Liver (tissue), 3 donors: ENCODE data around the gene FGF12.

Experiments
- EGR1 ChIP-seq, 2 donors: IDR thresholded peaks; 2 replicates each; pipeline ENCODE4 v1.6.1; 2016 to 2018; ENCODE audit warnings: antibody characterized with exemption in 2 of 2, low read depth in 2 of 2
- FOXA1 ChIP-seq: IDR thresholded peaks from 2 replicates; pipeline ENCODE4 v1.6.1; 2016; ENCODE audit warnings: antibody characterized with exemption
- GABPA ChIP-seq, 2 donors: IDR thresholded peaks in 1 of 2; conservative IDR thresholded peaks in 1 of 2; 2 replicates each; pipeline ENCODE4 v1.6.1; 2016; ENCODE audit warnings: antibody characterized with exemption in 2 of 2, mild to moderate bottlenecking in 1 of 2, moderate library complexity in 1 of 2
- RAD21 ChIP-seq, 2 donors: IDR thresholded peaks; 2 replicates each; pipeline ENCODE4 v1.6.1; 2016; ENCODE audit warnings: antibody characterized with exemption in 2 of 2, mild to moderate bottlenecking in 2 of 2
- TAF1 ChIP-seq: conservative IDR thresholded peaks from 2 replicates; pipeline ENCODE4 v1.6.1; 2016; ENCODE audit warnings: antibody characterized with exemption, mild to moderate bottlenecking
- TF ChIP-seq, protein P1 (sequence below): IDR thresholded peaks from 2 replicates; pipeline ENCODE4 v1.6.1; 2016; ENCODE audit warnings: antibody characterized with exemption, mild to moderate bottlenecking
- TF ChIP-seq, protein P2 (sequence below): fragments of 150-350 bp; IDR thresholded peaks from 2 replicates; pipeline ENCODE4 v1.5.1; 2017; ENCODE audit warnings: improper control_type of control experiment, low read depth, low read length; ENCODE audit not compliant: missing input control
- donor health status: healthy.
- donor health status: healthy.

DNA sequence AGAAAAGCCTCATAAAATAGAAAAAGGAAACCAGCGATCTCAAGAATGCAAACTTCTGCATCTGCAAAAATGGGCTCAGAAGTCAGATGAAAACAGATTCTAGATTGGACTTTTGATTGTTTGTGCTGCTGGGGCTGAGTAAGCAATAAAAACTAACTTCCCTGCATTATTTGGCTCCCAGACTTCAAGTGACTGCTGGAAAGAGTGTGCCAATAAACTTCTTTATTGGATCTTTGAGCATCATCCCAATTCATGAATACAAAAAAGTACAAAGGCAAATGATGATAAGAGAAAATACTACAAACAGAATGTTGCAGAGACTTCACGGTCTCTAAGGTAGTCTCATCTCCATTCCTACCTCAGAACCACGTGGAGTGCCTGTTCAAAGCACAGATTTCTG lies 97.9 kb downstream of the FGF12 start:
- TF ChIP-seq, protein P1, sequence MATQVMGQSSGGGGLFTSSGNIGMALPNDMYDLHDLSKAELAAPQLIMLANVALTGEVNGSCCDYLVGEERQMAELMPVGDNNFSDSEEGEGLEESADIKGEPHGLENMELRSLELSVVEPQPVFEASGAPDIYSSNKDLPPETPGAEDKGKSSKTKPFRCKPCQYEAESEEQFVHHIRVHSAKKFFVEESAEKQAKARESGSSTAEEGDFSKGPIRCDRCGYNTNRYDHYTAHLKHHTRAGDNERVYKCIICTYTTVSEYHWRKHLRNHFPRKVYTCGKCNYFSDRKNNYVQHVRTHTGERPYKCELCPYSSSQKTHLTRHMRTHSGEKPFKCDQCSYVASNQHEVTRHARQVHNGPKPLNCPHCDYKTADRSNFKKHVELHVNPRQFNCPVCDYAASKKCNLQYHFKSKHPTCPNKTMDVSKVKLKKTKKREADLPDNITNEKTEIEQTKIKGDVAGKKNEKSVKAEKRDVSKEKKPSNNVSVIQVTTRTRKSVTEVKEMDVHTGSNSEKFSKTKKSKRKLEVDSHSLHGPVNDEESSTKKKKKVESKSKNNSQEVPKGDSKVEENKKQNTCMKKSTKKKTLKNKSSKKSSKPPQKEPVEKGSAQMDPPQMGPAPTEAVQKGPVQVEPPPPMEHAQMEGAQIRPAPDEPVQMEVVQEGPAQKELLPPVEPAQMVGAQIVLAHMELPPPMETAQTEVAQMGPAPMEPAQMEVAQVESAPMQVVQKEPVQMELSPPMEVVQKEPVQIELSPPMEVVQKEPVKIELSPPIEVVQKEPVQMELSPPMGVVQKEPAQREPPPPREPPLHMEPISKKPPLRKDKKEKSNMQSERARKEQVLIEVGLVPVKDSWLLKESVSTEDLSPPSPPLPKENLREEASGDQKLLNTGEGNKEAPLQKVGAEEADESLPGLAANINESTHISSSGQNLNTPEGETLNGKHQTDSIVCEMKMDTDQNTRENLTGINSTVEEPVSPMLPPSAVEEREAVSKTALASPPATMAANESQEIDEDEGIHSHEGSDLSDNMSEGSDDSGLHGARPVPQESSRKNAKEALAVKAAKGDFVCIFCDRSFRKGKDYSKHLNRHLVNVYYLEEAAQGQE = no peak
- TF ChIP-seq FOXA1 = no peak
- TF ChIP-seq, protein P2, sequence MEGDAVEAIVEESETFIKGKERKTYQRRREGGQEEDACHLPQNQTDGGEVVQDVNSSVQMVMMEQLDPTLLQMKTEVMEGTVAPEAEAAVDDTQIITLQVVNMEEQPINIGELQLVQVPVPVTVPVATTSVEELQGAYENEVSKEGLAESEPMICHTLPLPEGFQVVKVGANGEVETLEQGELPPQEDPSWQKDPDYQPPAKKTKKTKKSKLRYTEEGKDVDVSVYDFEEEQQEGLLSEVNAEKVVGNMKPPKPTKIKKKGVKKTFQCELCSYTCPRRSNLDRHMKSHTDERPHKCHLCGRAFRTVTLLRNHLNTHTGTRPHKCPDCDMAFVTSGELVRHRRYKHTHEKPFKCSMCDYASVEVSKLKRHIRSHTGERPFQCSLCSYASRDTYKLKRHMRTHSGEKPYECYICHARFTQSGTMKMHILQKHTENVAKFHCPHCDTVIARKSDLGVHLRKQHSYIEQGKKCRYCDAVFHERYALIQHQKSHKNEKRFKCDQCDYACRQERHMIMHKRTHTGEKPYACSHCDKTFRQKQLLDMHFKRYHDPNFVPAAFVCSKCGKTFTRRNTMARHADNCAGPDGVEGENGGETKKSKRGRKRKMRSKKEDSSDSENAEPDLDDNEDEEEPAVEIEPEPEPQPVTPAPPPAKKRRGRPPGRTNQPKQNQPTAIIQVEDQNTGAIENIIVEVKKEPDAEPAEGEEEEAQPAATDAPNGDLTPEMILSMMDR = no peak
- TF ChIP-seq TAF1 = no peak
- no peak for TF ChIP-seq EGR1 (IDR thresholded peaks at IDR 0.05; ENCODE audit: low read depth in 2 of 2)
- TF ChIP-seq GABPA (IDR thresholded peaks at IDR 0.05 in 1 of 2, conservative IDR thresholded peaks at IDR 0.05 in 1 of 2) = no peak
- no peak for TF ChIP-seq RAD21 (IDR thresholded peaks at IDR 0.05)
